Nephron (organoid): ENCODE results near the gene KCNN3.
A peak's percentile ranks its signal among the peaks of the same experiment; 100 is the strongest.

Experiments
- H3K27ac Mint-ChIP-seq, 3 experiments: 2 replicates each; pipeline ENCODE4 v1.8.0; 2020; ENCODE audit warnings: mixed read lengths in 3 of 3, mild to moderate bottlenecking in 2 of 3, moderate library complexity in 1 of 3
- H3K27me3 Mint-ChIP-seq: 2 replicates; pipeline ENCODE4 v1.8.0; 2021; ENCODE audit warnings: low read depth, mild to moderate bottlenecking, moderate library complexity, mixed read lengths
- H3K36me3 Mint-ChIP-seq: 2 replicates; pipeline ENCODE4 v1.8.0; 2020; ENCODE audit warnings: low read depth, mixed read lengths
- H3K4me1 Mint-ChIP-seq: 2 replicates; pipeline ENCODE4 v1.8.0; 2020; ENCODE audit warnings: mixed read lengths
- H3K4me3 Mint-ChIP-seq, 3 experiments: 2 replicates each; pipeline ENCODE4 v1.8.0; 2020; ENCODE audit warnings: mild to moderate bottlenecking in 3 of 3, mixed read lengths in 3 of 3, moderate library complexity in 2 of 3
- H3K9me3 Mint-ChIP-seq: 2 replicates; pipeline ENCODE4 v1.8.0; 2020; ENCODE audit warnings: mixed read lengths
- CTCF ChIP-seq, 3 experiments: fragments of 200-600 bp; sonication (generic); IDR thresholded peaks; one replicate each; pipeline ENCODE4 v1.5.0; 2021; ENCODE audit warnings: antibody characterized with exemption in 3 of 3; ENCODE audit not compliant: unreplicated experiment in 3 of 3

The KCNN3 gene

GRCh38 chr1:154759793-154760192, 110.3 kb downstream of the KCNN3 start:
- Mint-ChIP-seq H3K9me3 (no peaks in the 10 kb centered on the region), H3K4me3 (no peak overlapping the region), H3K27me3 (peaks cover 78% of the 10 kb centered on the region), H3K36me3 (no peaks in the 10 kb centered on the region), H3K4me1 (no peaks in the 10 kb centered on the region), H3K27ac (no peak overlapping the region)
- TF ChIP-seq CTCF (IDR thresholded peaks at IDR 0.05; ENCODE audit: unreplicated experiment in 3 of 3), result no peak

GRCh38 chr1:154759196-154759595, 110.9 kb downstream of the KCNN3 start:
- H3K4me1 Mint-ChIP-seq, result no peaks in the 10 kb centered on the region
- H3K9me3 Mint-ChIP-seq, result no peaks in the 10 kb centered on the region

GRCh38 chr1:154758346-154758745, 111.7 kb downstream of the KCNN3 start:
- Mint-ChIP-seq H3K27ac (no peak overlapping the region), H3K36me3 (no peaks in the 10 kb centered on the region), H3K4me1 (peaks cover 2% of the 10 kb centered on the region), H3K9me3 (no peaks in the 10 kb centered on the region), H3K4me3 (no peak overlapping the region), H3K27me3 (peaks cover 81% of the 10 kb centered on the region)
- TF ChIP-seq CTCF (IDR thresholded peaks at IDR 0.05; ENCODE audit: unreplicated experiment in 3 of 3), result no peak

More at GRCh38 chr1:154759196-154759595, 110.9 kb downstream of the KCNN3 start:
- no peaks in the 10 kb centered on the region for H3K36me3 Mint-ChIP-seq
- H3K4me3 Mint-ChIP-seq, result peak overlapping the region in 2 of 3 experiments; percentile 21 to 23
- TF ChIP-seq CTCF (IDR thresholded peaks at IDR 0.05; ENCODE audit: unreplicated experiment in 3 of 3), result no peak
- no peak overlapping the region for H3K27ac Mint-ChIP-seq
- peaks cover 78% of the 10 kb centered on the region for H3K27me3 Mint-ChIP-seq

GRCh38 chr1:154756793-154757548, 113.1 kb downstream of the KCNN3 start:
- Mint-ChIP-seq H3K9me3 (no peaks in the 10 kb centered on the region), H3K4me1 (peaks cover 4% of the 10 kb centered on the region), H3K4me3 (no peak overlapping the region), H3K27ac (no peak overlapping the region), H3K36me3 (no peaks in the 10 kb centered on the region), H3K27me3 (peaks cover 75% of the 10 kb centered on the region)
- no peak for TF ChIP-seq CTCF (IDR thresholded peaks at IDR 0.05; ENCODE audit: unreplicated experiment in 3 of 3)

- no peak for TF ChIP-seq CTCF (IDR thresholded peaks at IDR 0.05; ENCODE audit: unreplicated experiment in 3 of 3)
- no peak overlapping the region for H3K27ac Mint-ChIP-seq
- H3K36me3 Mint-ChIP-seq, result no peaks in the 10 kb centered on the region
Observed at GRCh38 chr1:154755858-154756730, 114.0 kb downstream of the KCNN3 start.

More at GRCh38 chr1:154755858-154756730, 114.0 kb downstream of the KCNN3 start:
- no peak overlapping the region for H3K4me3 Mint-ChIP-seq
- no peaks in the 10 kb centered on the region for H3K9me3 Mint-ChIP-seq
- peaks cover 66% of the 10 kb centered on the region for H3K27me3 Mint-ChIP-seq
- peaks cover 13% of the 10 kb centered on the region for H3K4me1 Mint-ChIP-seq
